CD4-positive, alpha-beta T cell (primary cell): Measurements from ENCODE around the gene VPS18. TPM values are rescaled to one million over a fixed set of nuclear protein-coding genes. Genes with fewer than 3 reads are reported as not detected.

Experiments
- ATAC-seq: fragments of 200-7000 bp; cut with Tn5 transposase; one replicate; pipeline ENCODE4 v1.10.0; 2022; ENCODE audit warnings: mild to moderate bottlenecking; ENCODE audit not compliant: poor library complexity
- CTCF ChIA-PET: fragments of 350-600 bp; sonication (Branson Sonifier 250); formaldehyde crosslinking; loops from one replicate; lab custom pipeline; 2021; ENCODE audit warnings: antibody characterized with exemption, inconsistent platforms; lab: Charles Lee
- POLR2A ChIA-PET: fragments of 350-600 bp; sonication (Branson Sonifier 250); formaldehyde crosslinking; loops from one replicate; lab custom pipeline; 2021; ENCODE audit warnings: antibody characterized with exemption, inconsistent platforms; lab: Charles Lee
- DNase-seq, 14 experiments: peaks; one replicate each; pipeline ENCODE4 v3.0.0-alpha.2; 2013 to 2020; ENCODE audit warnings: mixed read lengths in 2 of 14
- H3K27ac ChIP-seq, 2 donors: one replicate each; pipeline versions ENCODE4 v1.5.1 to v1.7.0; 2013; ENCODE audit warnings: low read length in 2 of 2, low read depth in 1 of 2, mild to moderate bottlenecking in 1 of 2
- H3K27me3 ChIP-seq, 2 experiments: 1 replicate in 1 of 2; 2 replicates in 1 of 2; pipeline versions ENCODE4 v1.6.1 to v1.7.0; 2013; ENCODE audit warnings: low read length in 2 of 2, control low read depth in 1 of 2, mild to moderate bottlenecking in 1 of 2, moderate library complexity in 1 of 2; ENCODE audit not compliant: insufficient read depth in 2 of 2, control insufficient read depth in 1 of 2
- H3K36me3 ChIP-seq: one replicate; pipeline ENCODE4 v1.6.1; 2013; ENCODE audit warnings: low read length, control low read depth; ENCODE audit not compliant: insufficient read depth
- H3K4me1 ChIP-seq: one replicate; pipeline ENCODE4 v1.6.1; 2013; ENCODE audit warnings: low read length, control low read depth; ENCODE audit not compliant: insufficient read depth
- H3K4me3 ChIP-seq: one replicate; pipeline ENCODE4 v1.5.1; 2013; ENCODE audit warnings: mild to moderate bottlenecking, low read length, moderate library complexity
- H3K9me3 ChIP-seq, 2 experiments: 1 replicate in 1 of 2; 2 replicates in 1 of 2; pipeline versions ENCODE4 v1.6.1 to v1.7.0; 2013; ENCODE audit warnings: low read length in 2 of 2, mild to moderate bottlenecking in 2 of 2, control low read depth in 1 of 2, moderate library complexity in 1 of 2; ENCODE audit not compliant: control insufficient read depth in 1 of 2, insufficient read depth in 1 of 2
- H3K27ac Mint-ChIP-seq: one replicate; pipeline ENCODE4 v1.8.0; 2020; ENCODE audit warnings: mixed read lengths
- H3K27me3 Mint-ChIP-seq: one replicate; pipeline ENCODE4 v1.8.0; 2021; ENCODE audit warnings: mixed read lengths
- H3K36me3 Mint-ChIP-seq: one replicate; pipeline ENCODE4 v1.8.0; 2021; ENCODE audit warnings: low read depth, mixed read lengths
- H3K4me1 Mint-ChIP-seq: one replicate; pipeline ENCODE4 v1.8.0; 2021; ENCODE audit warnings: low read depth, mixed read lengths
- H3K4me3 Mint-ChIP-seq: one replicate; pipeline ENCODE4 v1.8.0; 2020; ENCODE audit warnings: mild to moderate bottlenecking, mixed read lengths
- H3K9me3 Mint-ChIP-seq: one replicate; pipeline ENCODE4 v1.8.0; 2020; ENCODE audit warnings: mixed read lengths
- intact Hi-C, 2 experiments: fragments of 100-400 bp; cut with DNase I in 1 of 2; cut with micrococcal nuclease in 1 of 2; formaldehyde crosslinking; loops; one replicate each; pipeline versions ENCODE4 v1.15.1 to v1.9.0; 2023 to 2025; cut with DNase I, micrococcal nuclease
- total RNA-seq, 174 experiments: library from RNA in 2 of 174; stranded (reverse) in 2 of 174; gene quantifications; one replicate each; pipeline ENCODE4 v1.2.3 and lab custom pipeline; 2021 to 2026
- TF ChIP-seq, protein P1 (sequence below): fragments of 200-600 bp; IDR thresholded peaks from one replicate; pipeline ENCODE4 v1.8.0; 2022; ENCODE audit warnings: antibody characterized with exemption, mild to moderate bottlenecking

Gene VPS18
- total RNA-seq, 2 experiments from 2014 or later: 20.8 to 21.7 TPM

- peaks cover 14% of the 10 kb centered on the region for H3K4me1 ChIP-seq
- CTCF ChIA-PET: interaction anchor here (0.6 to 2.9 kb wide), 6 partner anchors 11 to 30 kb away, joined by 3 to 31 read pairs (median 7); partner anchors contain the start of gene VPS18
- Mint-ChIP-seq H3K27ac (no peak within 1 kb of the TSS), H3K4me3 (peak within 1 kb of the TSS; percentile 81), H3K27me3 (no peaks in the 10 kb centered on the region), H3K9me3 (no peaks in the 10 kb centered on the region), H3K36me3 (no peaks in the 10 kb centered on the region), H3K4me1 (peaks cover 5% of the 10 kb centered on the region)
- DNase-seq: peak in 13 of 14 experiments; percentile 19 to 73 (median 44)
- no peaks in the 10 kb centered on the region for H3K36me3 ChIP-seq
- H3K9me3 ChIP-seq: peaks cover 0 to 6% of the 10 kb centered on the region in 2 experiments
- no peak within 1 kb of the TSS for H3K27ac ChIP-seq
- intact Hi-C loops: no loop called here
- H3K4me3 ChIP-seq: peak within 1 kb of the TSS; percentile 53
- ATAC-seq: peak; percentile 87
- TF ChIP-seq, protein P1, sequence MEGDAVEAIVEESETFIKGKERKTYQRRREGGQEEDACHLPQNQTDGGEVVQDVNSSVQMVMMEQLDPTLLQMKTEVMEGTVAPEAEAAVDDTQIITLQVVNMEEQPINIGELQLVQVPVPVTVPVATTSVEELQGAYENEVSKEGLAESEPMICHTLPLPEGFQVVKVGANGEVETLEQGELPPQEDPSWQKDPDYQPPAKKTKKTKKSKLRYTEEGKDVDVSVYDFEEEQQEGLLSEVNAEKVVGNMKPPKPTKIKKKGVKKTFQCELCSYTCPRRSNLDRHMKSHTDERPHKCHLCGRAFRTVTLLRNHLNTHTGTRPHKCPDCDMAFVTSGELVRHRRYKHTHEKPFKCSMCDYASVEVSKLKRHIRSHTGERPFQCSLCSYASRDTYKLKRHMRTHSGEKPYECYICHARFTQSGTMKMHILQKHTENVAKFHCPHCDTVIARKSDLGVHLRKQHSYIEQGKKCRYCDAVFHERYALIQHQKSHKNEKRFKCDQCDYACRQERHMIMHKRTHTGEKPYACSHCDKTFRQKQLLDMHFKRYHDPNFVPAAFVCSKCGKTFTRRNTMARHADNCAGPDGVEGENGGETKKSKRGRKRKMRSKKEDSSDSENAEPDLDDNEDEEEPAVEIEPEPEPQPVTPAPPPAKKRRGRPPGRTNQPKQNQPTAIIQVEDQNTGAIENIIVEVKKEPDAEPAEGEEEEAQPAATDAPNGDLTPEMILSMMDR: no peak
- POLR2A ChIA-PET: interaction anchor here (1.1 to 1.6 kb wide), 3 partner anchors 15 to 33 kb away, joined by 3 to 10 read pairs (median 6); partner anchors contain the start of gene VPS18
- H3K27me3 ChIP-seq: no peaks in the 10 kb centered on the region
These were observed 20.3 kb upstream of the VPS18 start, which contains the start of gene RHOV for GRCh38 chr15:40873694-40874561. Gene RHOV, minus strand, starts transcription at chr15:40874234. Its CDS starts 95 bp downstream, at chr15:40874139.

- TF ChIP-seq, protein P1: no peak
- Mint-ChIP-seq H3K4me3 (no peak overlapping the region), H3K4me1 (peaks cover 5% of the 10 kb centered on the region), H3K27me3 (no peaks in the 10 kb centered on the region), H3K27ac (no peak overlapping the region), H3K36me3 (no peaks in the 10 kb centered on the region), H3K9me3 (no peaks in the 10 kb centered on the region)
- ATAC-seq (no peak), DNase-seq (no peak)
- POLR2A ChIA-PET: interaction anchor here (1.2 kb wide), 1 partner anchor 181 kb away, joined by 3 read pairs; the partner anchor contains the start of gene RAD51
- CTCF ChIA-PET: interaction anchor here (1.1 kb wide), 1 partner anchor 18 kb away, joined by 4 read pairs; the partner anchor contains the start of gene VPS18
- intact Hi-C loops: no loop called here
- H3K4me1 ChIP-seq: peaks cover 14% of the 10 kb centered on the region
- H3K9me3 ChIP-seq: peaks cover 0 to 6% of the 10 kb centered on the region in 2 experiments
- no peak overlapping the region for H3K4me3 ChIP-seq
- no peak overlapping the region for H3K27ac ChIP-seq
- H3K36me3 ChIP-seq: no peaks in the 10 kb centered on the region
- H3K27me3 ChIP-seq: no peaks in the 10 kb centered on the region
These were observed 18.1 kb upstream of the VPS18 start for GRCh38 chr15:40875991-40876730.

DNA sequence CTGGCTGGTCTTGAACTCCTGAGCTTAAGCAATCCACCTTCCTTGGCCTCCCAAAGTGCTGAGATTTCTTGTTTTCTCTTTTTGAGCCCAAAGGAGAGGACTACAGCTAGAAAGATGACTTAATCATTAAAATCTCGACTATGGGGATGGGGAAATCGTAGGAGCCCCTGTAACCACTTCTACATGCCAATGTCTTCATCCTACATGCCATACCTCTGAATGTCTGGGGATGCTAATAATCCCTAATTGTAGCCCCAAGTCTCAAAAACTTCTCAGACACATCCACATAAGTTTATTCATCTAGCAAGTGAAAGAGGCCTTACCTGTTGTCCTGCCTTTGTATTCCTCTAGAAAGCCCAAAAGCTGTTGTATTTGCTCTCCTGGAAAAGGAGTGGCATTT lies 16.6 kb upstream of the VPS18 start:
- H3K9me3 Mint-ChIP-seq: no peaks in the 10 kb centered on the region
- TF ChIP-seq, protein P1: no peak
- ATAC-seq: no peak

More for the DNA sequence above, 16.6 kb upstream of the VPS18 start:
- CTCF ChIA-PET: no interaction called here
- Histone ChIP-seq H3K27me3 (no peaks in the 10 kb centered on the region), H3K27ac (no peak overlapping the region), H3K9me3 (peaks cover 0 to 6% of the 10 kb centered on the region in 2 experiments), H3K4me3 (no peak overlapping the region), H3K36me3 (no peaks in the 10 kb centered on the region), H3K4me1 (peaks cover 9% of the 10 kb centered on the region)
- Mint-ChIP-seq H3K27me3 (no peaks in the 10 kb centered on the region), H3K36me3 (no peaks in the 10 kb centered on the region), H3K4me1 (peaks cover 5% of the 10 kb centered on the region), H3K27ac (no peak overlapping the region), H3K4me3 (no peak overlapping the region)
- POLR2A ChIA-PET: interaction anchor here (1.2 kb wide), 1 partner anchor 183 kb away, joined by 3 read pairs; the partner anchor contains the start of gene RAD51
- intact Hi-C loops: no loop called here
- no peak for DNase-seq
